PC-9 (cell line): ENCODE results near the gene GBE1. TPM values are rescaled to one million over a fixed set of nuclear protein-coding genes. Genes with fewer than 3 reads are reported as not detected.

Source experiments
- BruUV-seq: library from RNA; stranded (reverse); fragments of 400-500 nt; replicated peaks from 2 replicates; lab custom pipeline; 2021; lab: Mats Ljungman, UMichigan
- CTCF ChIA-PET: fragments of 300-600 bp; sonication (Branson Sonifier 250); formaldehyde crosslinking; loops from one replicate; lab custom pipeline; 2022; ENCODE audit warnings: antibody characterized with exemption; lab: Charles Lee
- POLR2A ChIA-PET: fragments of 300-600 bp; sonication (Branson Sonifier 250); formaldehyde crosslinking; loops from one replicate; lab custom pipeline; 2022; ENCODE audit warnings: antibody characterized with exemption; ENCODE audit not compliant: unreplicated experiment; lab: Charles Lee
- DNase-seq, 2 experiments: peaks; one replicate each; pipeline versions ENCODE4 v3.0.0 to v3.0.0-alpha.2; 2015 to 2022; ENCODE audit warnings: mixed read lengths in 1 of 2
- H2AFZ ChIP-seq: fragments of 200-600 bp; sonication (generic); 2 replicates; pipeline ENCODE4 v1.8.1; 2017; ENCODE audit warnings: antibody characterized with exemption
- H3F3A ChIP-seq: fragments of 200-600 bp; sonication (generic); 2 replicates; pipeline ENCODE4 v1.8.1; 2017; ENCODE audit warnings: antibody characterized with exemption, mild to moderate bottlenecking, low read depth; ENCODE audit not compliant: insufficient read depth
- H3K27ac ChIP-seq: fragments of 200-600 bp; sonication (generic); 2 replicates; pipeline ENCODE4 v1.6.1; 2016; ENCODE audit warnings: mixed run types
- H3K27me3 ChIP-seq: fragments of 200-600 bp; sonication (generic); 2 replicates; pipeline ENCODE4 v1.6.1; 2016; ENCODE audit warnings: low read depth, mixed run types; ENCODE audit not compliant: insufficient read depth
- H3K36me3 ChIP-seq: fragments of 200-600 bp; sonication (generic); 2 replicates; pipeline ENCODE4 v1.6.1; 2016; ENCODE audit warnings: low read depth, mixed run types
- H3K4me1 ChIP-seq: fragments of 200-600 bp; sonication (generic); replicated peaks from 2 replicates; pipeline ENCODE4 v1.6.1; 2016; ENCODE audit warnings: mixed run types; ENCODE audit not compliant: insufficient read depth
- H3K4me2 ChIP-seq: fragments of 200-600 bp; sonication (generic); 2 replicates; pipeline ENCODE4 v1.6.1; 2017; ENCODE audit warnings: mixed run types
- H3K4me3 ChIP-seq: fragments of 200-600 bp; sonication (generic); 2 replicates; pipeline ENCODE4 v1.6.1; 2016; ENCODE audit warnings: mixed run types
- H3K79me2 ChIP-seq: fragments of 200-600 bp; sonication (generic); 2 replicates; pipeline ENCODE4 v1.6.1; 2017; ENCODE audit warnings: low read depth, mixed run types
- H3K9me2 ChIP-seq: fragments of 200-600 bp; sonication (generic); 2 replicates; pipeline ENCODE4 v1.8.1; 2017; ENCODE audit warnings: mild to moderate bottlenecking; ENCODE audit not compliant: insufficient read depth
- H3K9me3 ChIP-seq: fragments of 200-600 bp; sonication (generic); 2 replicates; pipeline ENCODE4 v1.8.1; 2016; ENCODE audit warnings: low read depth; ENCODE audit not compliant: insufficient read depth
- H4K20me1 ChIP-seq: fragments of 200-600 bp; sonication (generic); 2 replicates; pipeline ENCODE4 v1.8.1; 2017; ENCODE audit not compliant: insufficient read depth
- EZH2 ChIP-seq: fragments of 200-600 bp; sonication (generic); IDR thresholded peaks from 2 replicates; pipeline ENCODE4 v1.8.0; 2017; ENCODE audit warnings: antibody characterized with exemption, low read depth
- intact Hi-C: fragments of 100-400 bp; cut with micrococcal nuclease; formaldehyde crosslinking; loops from one replicate; pipeline ENCODE4 v1.10.0; 2022; ENCODE audit not compliant: unreplicated experiment
- total RNA-seq: library from RNA; stranded (reverse); gene quantifications from 2 replicates; pipeline ENCODE4 v1.2.3, GENCODE V29; 2021
- TF ChIP-seq, protein P1 (sequence below): fragments of 200-600 bp; sonication (generic); conservative IDR thresholded peaks from 2 replicates; pipeline ENCODE4 v1.6.1; 2017; ENCODE audit warnings: mixed run types, antibody characterized with exemption, mild to moderate bottlenecking, moderate library complexity

GBE1 gene
- total RNA-seq, 1 experiment from 2014 or later: 31.2 TPM

GRCh38 chr3:81694662-81695061 is 66.8 kb downstream of the GBE1 start:
- BruUV-seq: no TSS peak
- H4K20me1 ChIP-seq: no peaks in the 10 kb centered on the region
- no peak overlapping the region for H2AFZ ChIP-seq
- no peaks in the 10 kb centered on the region for H3K27me3 ChIP-seq
- no peaks in the 10 kb centered on the region for H3K4me1 ChIP-seq
- H3K4me3 ChIP-seq: no peak overlapping the region
- TF ChIP-seq, protein P1, sequence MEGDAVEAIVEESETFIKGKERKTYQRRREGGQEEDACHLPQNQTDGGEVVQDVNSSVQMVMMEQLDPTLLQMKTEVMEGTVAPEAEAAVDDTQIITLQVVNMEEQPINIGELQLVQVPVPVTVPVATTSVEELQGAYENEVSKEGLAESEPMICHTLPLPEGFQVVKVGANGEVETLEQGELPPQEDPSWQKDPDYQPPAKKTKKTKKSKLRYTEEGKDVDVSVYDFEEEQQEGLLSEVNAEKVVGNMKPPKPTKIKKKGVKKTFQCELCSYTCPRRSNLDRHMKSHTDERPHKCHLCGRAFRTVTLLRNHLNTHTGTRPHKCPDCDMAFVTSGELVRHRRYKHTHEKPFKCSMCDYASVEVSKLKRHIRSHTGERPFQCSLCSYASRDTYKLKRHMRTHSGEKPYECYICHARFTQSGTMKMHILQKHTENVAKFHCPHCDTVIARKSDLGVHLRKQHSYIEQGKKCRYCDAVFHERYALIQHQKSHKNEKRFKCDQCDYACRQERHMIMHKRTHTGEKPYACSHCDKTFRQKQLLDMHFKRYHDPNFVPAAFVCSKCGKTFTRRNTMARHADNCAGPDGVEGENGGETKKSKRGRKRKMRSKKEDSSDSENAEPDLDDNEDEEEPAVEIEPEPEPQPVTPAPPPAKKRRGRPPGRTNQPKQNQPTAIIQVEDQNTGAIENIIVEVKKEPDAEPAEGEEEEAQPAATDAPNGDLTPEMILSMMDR: no peak
- TF ChIP-seq EZH2: no peak
- H3K9me2 ChIP-seq: no peaks in the 10 kb centered on the region; the same call in 1 of the 2 replicates
- DNase-seq: no peak
- no peaks in the 10 kb centered on the region for H3F3A ChIP-seq
- no peak overlapping the region for H3K4me2 ChIP-seq
- CTCF ChIA-PET: no interaction called here
- no peaks in the 10 kb centered on the region for H3K9me3 ChIP-seq
- intact Hi-C loops: no loop called here
- no peak overlapping the region for H3K27ac ChIP-seq
- no peaks in the 10 kb centered on the region for H3K36me3 ChIP-seq
- POLR2A ChIA-PET: no interaction called here
- H3K79me2 ChIP-seq: no peaks in the 10 kb centered on the region

DNA sequence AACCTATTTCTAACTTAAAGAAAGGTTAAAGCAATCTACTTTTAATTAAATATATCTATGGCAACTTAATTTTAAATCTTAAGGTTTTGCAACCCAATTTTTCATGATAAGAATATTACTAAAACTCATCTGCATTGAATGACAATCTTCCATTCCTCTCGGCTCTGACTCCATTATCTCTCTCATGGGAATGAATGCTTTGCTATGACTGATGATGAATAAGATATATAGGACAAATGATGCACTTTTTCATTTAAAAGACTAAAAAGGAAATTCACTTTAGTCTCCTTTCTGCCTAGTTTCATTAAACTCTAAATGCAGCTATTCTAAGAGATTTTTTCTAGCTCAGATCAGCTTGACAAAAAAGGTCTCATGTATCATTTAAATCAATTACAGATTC is 68.7 kb downstream of the GBE1 start:
- no peaks in the 10 kb centered on the region for H3K27me3 ChIP-seq
- no peak overlapping the region for H3K4me3 ChIP-seq
- no peaks in the 10 kb centered on the region for H3K9me3 ChIP-seq
- H3K79me2 ChIP-seq: no peaks in the 10 kb centered on the region
- DNase-seq: no peak
- no peaks in the 10 kb centered on the region for H3F3A ChIP-seq
- CTCF ChIA-PET: no interaction called here
- no peak overlapping the region for H3K27ac ChIP-seq
- no peaks in the 10 kb centered on the region; the same call in 1 of the 2 replicates for H3K9me2 ChIP-seq
- no peak overlapping the region for H3K4me2 ChIP-seq
- no peak for TF ChIP-seq EZH2
- TF ChIP-seq, protein P1: no peak
- no peaks in the 10 kb centered on the region for H3K4me1 ChIP-seq
- H2AFZ ChIP-seq: no peak overlapping the region
- POLR2A ChIA-PET: no interaction called here
- H4K20me1 ChIP-seq: no peaks in the 10 kb centered on the region
- intact Hi-C loops: no loop called here
- no peaks in the 10 kb centered on the region for H3K36me3 ChIP-seq
- no TSS peak for BruUV-seq

DNA sequence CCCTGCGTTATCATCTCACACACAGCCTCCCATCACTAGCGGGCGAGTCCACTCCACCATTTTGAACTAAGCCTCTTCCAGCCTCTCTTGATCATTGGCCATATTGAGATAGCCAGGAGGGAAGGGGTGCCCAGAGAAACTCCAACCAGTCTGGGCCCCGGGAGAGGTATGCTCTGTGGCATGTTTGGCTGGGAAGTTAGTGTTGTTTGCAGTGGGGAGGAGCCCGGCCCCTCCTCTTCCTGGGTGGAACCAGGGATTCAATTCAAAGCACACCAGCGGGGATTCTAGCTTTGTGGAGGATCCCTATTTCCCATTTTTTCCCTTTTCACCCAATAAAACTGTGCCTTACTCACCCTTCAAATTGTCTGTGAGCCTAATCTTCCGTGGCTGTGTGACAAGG is 71.8 kb downstream of the GBE1 start:
- Histone ChIP-seq H3K79me2 (no peaks in the 10 kb centered on the region), H3K4me1 (no peaks in the 10 kb centered on the region), H3F3A (no peaks in the 10 kb centered on the region), H3K27me3 (no peaks in the 10 kb centered on the region), H2AFZ (no peak overlapping the region), H3K9me2 (no peaks in the 10 kb centered on the region; the same call in 1 of the 2 replicates), H3K36me3 (no peaks in the 10 kb centered on the region), H3K4me2 (no peak overlapping the region), H3K4me3 (no peak overlapping the region), H3K27ac (no peak overlapping the region), H3K9me3 (no peaks in the 10 kb centered on the region), H4K20me1 (no peaks in the 10 kb centered on the region)
- no TSS peak for BruUV-seq
- POLR2A ChIA-PET: no interaction called here
- TF ChIP-seq, protein P1: no peak
- no peak for TF ChIP-seq EZH2
- CTCF ChIA-PET: no interaction called here
- intact Hi-C loops: no loop called here
- no peak for DNase-seq
